ELF-1 (cell line): ENCODE results near the gene PDZD7.
"Not testable (repeated sequence)": the region's sequence is repeated elsewhere in the genome, so short reads cannot be mapped to it uniquely, and the experiment has no call there.

Experiments
- DNase-seq: peaks from one replicate; pipeline ENCODE4 v3.0.0-alpha.2; 2016; ENCODE audit warnings: low read depth, low spot score

The PDZD7 gene

DNA sequence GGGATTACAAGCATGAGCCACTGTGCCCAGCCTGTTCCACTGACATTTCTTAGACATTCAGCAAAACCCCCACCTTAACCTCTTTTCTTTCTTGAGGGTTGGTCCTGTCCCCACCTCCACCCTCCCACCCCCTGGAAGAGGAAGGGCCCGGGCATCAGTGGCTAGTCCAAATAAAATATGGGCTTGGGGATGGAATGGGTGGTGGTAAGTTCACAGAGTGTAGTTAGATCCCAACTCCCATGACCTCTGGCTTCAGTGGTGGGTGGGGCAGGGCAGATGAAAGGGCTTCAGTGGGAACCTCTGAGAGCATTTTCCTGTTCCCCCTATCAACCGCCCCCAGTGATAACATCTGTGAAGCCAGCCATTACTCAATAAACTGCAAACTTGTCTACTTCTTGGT, 9.9 kb upstream of the PDZD7 start:
- no peak for DNase-seq

DNA sequence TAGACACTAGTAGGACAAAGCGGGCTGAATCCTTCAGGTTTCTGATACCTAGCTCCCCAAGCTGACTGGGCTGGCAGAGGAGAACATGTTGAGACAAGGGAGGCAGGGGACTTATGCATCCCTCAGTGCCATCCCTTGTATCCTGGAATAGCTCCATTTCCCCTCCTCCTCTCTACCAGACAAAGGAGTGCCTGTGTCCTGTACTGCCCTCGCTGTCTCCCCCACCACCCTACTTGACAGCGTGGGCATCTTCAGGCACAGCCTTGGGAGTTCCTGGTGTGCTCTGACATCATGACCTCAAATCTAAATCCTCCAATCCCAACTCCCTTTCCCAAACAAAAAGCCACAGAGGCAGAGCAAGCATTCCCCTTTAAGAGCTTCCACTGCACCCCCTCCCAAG, 9.1 kb upstream of the PDZD7 start:
- DNase-seq, result no peak

GRCh38 chr10:101038484-101038883, 7.6 kb upstream of the PDZD7 start:
- no peak for DNase-seq

GRCh38 chr10:101036726-101037125, 5.8 kb upstream of the PDZD7 start:
- no peak for DNase-seq

- no peak for DNase-seq
Observed at GRCh38 chr10:101035916-101036702, 5.2 kb upstream of the PDZD7 start.

- no peak for DNase-seq
Observed at GRCh38 chr10:101035314-101035713, 4.4 kb upstream of the PDZD7 start.

DNA sequence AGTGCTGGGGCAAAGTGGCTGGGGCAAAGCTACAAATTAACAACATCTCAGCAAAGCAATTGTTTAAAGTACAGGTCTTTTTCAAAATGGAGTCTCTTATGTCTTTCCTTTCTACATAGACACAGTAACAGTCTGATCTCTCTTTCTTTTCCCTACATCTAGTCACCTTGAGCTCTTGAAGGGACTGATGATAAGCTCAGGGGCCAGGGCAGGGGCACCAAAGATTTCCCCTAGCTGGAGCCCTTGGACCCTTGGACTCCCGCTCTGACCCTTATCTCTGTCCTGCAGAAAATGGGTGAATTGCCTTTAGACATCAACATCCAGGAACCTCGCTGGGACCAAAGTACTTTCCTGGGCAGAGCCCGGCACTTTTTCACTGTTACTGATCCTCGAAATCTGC, 3.5 kb upstream of the PDZD7 start:
- not testable (repeated sequence) for DNase-seq

DNA sequence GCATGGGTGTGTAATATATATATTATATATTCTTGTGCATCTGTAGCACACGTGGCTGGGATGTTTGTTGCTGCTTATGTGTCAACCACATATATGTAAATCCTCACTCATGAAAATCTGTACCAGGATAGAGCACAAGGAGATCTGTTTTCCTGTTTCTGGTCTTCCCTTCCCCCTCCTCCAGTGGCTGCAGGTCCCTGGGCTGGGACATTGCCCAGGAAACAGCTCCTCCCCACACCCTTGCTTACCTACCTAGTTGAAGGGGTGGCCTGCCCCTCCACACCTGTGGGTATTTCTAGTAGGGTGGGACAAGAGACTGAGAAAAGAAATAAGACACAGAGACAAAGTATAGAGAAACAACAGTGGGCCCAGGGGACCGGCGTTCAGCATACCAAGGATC, 2.3 kb upstream of the PDZD7 start:
- DNase-seq, result no peak

- peak; percentile 73 for DNase-seq
Observed at GRCh38 chr10:101032637-101033224, 1.8 kb upstream of the PDZD7 start.

GRCh38 chr10:101031796-101032636, 1.1 kb upstream of the PDZD7 start:
- peak; percentile 72 for DNase-seq

DNA sequence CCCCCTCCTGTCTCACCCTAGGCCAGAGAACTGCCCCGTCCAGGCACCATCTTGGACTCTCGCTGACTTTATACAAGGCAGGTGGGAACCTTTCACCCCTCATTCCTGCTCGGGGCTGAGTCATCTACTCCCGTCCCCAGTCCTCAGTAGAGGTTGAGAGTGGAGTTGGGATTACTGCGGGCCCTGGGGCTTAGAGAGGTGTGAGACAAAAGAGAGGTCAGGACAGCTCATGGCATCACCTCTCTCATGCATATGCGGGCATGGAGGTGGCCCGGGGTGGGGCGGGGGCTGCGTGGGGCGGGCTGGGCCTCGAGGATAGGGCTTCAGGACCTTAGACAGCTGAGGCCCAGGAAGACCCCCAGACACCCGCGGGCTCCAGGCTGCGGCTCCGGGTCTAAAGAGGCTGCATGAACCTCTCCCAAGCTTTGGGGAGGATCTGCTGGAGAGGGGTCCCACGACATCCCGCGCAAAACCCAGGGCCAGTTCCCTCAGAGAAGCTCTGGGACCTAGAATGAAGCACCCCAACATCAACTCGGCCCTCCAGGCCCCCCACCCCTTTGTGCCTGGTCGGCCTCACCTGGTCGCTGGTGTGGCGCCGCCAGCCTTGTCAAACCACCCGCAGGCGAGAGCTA, 317 bp downstream of the PDZD7 start:
- DNase-seq, result peak; percentile 64

- peak; percentile 57 for DNase-seq
Observed at GRCh38 chr10:101029520-101030295, 1.2 kb downstream of the PDZD7 start.

DNA sequence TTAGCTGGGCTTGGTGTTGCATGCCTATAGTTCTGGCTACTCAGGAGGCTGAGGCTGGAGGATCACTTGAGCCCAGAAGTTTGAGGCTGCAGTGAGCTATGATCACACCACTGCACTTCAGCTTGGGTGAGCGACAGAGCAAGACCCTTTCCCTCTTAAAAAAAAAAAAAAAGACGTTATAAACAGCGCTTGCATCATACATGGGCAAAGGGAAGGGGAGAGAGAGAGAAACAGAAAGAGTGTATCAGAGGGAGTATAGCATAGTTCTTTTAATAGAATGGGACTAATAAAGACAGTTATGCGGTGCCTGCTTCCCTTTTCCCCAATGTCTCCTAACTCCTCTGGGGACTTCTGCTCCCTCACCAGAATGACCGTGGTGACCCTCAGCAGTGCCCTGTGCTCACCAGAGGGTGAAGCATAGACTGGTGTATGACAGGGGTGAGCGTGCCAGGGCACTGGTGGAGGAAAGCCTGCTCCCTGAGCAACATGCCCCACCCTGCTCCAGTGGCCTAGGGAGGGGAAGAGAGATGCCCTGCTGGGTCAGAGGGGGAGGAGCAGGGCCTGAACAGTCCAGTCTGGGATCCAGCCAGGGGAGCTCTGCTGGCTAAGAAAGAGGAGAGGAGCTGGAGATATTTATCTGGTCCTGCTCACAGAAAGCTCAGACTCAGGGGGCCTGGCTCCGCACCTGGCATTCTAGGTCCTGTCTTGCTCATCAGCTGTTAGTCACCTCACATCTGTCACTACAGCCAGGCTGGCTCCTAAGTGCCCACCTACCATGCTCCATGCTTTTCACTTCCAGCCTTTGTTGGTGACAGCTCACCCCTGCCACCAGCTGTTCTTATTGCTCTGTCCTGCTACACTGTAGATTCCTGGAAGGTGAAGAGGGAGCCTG, 2.2 kb downstream of the PDZD7 start:
- peak; percentile 34 for DNase-seq

GRCh38 chr10:101027106-101027720, 3.7 kb downstream of the PDZD7 start:
- no peak for DNase-seq

- no peak for DNase-seq
Observed at GRCh38 chr10:101022967-101023705, 7.8 kb downstream of the PDZD7 start.

DNA sequence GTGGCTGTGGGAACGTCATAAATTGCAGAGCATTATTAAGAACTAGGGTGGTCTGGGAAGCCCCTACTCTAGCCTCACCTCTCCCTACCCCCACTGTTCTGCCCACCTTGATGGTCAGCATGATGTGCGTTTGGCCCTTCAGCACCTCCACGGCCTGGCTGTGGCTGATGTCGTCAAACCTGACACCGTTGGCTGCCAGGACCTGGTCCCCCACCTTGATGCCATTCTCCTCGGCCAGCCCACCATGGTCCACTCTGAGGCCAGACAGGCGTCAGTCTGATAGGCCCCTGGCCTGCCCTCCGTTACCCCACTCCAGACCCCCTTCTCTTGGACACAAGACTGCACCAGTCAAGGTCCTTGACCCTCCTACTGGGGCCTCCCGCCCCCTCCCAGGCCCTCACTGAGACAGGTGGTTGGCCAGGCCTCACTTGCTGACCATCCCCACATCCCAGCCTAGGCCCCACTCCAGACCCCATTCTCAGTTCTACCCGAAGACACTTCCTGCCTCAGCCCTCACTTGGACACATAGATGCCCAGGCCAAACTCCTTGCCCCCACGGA, 9.2 kb downstream of the PDZD7 start:
- DNase-seq, result no peak

- DNase-seq, result no peak
Observed at GRCh38 chr10:101021239-101021638, 9.7 kb downstream of the PDZD7 start.

DNA sequence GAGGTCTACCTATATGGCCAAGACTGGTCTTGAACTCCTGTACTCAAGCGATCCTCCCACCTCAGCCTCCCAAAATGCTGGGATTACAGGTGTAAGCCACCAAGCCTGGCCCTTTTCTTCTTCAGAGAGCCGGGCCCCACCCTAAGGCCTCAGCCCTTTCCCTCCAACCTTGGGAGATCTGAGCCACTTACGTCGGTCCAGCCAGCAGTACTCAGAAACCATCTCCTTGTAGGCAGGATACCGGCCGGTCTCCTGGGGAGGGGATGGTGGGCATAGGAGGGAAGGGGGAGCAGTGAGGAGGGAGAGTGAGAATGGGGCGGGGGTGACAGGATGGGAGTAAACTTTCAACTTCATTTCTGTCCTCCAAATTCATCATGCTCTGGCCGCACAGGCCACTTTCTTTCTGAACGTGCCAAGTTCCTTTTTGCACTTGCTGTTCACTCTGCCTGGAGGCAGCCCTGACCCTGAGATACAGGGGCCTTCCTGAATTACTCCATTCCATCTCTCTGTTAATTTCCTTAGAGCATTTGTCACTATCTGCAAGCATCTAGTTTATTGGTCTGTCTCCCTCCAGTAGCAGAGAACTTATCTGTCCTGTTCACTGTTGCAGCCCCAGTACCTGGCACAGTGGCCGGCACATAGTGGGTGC, 10.4 kb downstream of the PDZD7 start:
- DNase-seq, result no peak

DNA sequence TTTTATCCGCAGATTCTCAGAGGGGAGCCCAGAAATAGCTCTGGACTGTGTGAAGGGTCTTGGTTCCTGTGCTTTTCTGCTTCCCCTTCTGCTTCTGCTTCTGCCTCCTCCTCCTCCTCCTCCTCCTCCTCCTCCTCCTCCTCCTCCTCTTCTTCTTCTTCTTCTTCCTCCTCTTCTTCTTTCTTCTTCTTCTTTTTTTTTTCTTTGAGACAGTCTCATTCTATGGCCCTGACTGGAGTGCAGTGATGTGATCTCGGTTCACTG, 11.6 kb downstream of the PDZD7 start:
- no peak for DNase-seq
